ENCODE data around the gene MTMR2.

The MTMR2 gene

DNA sequence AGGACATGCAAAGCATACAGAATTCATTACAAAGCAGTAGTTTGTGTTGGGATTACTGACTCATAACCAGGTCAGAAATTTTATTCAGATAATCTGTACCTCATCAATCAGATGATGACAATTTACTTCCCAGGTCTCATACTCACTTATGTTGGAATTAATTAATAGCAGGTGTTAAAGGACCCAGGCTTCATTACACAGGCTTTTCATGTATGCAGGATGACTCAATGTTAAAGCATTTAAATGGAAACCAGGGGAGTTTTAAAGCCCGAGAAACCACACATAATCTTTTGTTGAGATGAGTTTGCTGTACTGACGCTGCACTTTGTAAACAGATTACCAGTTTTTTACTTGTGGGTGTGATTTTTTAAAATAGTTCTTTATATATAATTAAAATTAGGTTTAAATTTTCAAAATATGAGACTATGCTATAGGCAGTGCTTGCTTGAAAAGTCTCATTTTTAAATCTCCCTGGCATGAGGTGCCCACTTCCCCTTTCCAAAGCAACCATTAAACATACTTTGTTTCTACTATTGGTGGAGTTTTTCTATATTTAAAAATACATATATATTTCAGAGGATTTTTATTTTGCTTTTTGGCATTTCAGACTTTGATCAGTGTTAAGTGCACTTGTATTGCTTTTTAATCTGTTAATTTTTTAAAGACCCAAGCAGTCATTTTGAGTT, 92.6 kb downstream of the MTMR2 start:
- no peak for TF ChIP-seq GATA3 (IDR thresholded peaks at IDR 0.05; ENCODE audit: low read depth, low read length)
- TF ChIP-seq GATA2 (IDR thresholded peaks at IDR 0.05; ENCODE audit: low read depth, low read length), result no peak

DNA sequence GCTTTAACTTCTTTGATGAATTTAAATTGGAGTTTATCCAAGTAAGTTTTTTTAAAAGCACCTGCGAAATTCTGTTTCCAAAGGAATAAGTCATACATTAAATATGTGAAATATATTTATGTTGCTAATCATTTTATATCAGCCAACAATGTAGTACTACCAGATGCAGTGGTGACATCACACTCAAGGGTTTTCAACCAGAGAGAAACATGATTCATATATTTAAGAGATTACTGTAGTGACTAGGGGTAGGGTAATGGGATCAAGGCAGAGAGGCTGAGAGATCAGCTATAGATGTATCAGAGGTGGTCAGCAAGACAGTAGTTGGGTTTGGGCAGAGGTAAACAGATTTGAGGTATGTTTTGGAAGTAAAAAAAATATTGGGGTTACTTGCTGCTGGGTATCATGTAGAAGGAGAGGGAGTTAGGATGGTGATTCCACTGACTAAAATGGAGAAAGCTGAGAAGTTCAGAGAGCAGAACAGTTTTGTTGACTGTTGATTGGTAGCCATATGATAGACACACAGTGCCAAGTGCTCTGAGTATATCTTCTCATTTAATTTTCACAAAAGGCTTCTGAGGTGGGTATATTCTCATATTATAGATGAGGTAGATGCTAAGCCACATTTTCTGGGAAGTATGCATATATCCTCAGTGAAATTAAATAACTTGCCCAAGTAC, 94.2 kb downstream of the MTMR2 start:
- TF ChIP-seq GATA2 (IDR thresholded peaks at IDR 0.05; ENCODE audit: low read depth, low read length), result no peak
- no peak for TF ChIP-seq GATA3 (IDR thresholded peaks at IDR 0.05; ENCODE audit: low read depth, low read length)

DNA sequence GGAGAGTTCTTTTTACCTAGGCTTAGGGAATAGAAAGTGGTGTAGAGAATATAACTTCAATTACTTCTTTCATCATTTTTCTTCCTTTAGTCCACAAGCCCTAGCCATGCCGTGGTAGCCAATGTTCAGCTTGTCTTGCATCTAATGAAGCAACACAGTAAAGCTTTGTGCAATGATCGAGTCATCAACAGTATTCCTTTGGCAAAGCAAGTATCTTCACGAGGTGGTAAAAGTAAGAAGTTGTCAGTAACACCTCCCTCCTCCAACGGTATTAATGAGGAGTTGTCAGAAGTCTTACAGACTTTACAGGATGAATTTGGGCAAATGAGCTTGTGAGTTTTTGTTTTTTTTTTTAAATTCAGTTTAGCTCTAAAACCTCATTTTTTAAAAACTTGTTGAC, 96.2 kb downstream of the MTMR2 start:
- TF ChIP-seq GATA3 (IDR thresholded peaks at IDR 0.05; ENCODE audit: low read depth, low read length) (no peak), GATA2 (IDR thresholded peaks at IDR 0.05; ENCODE audit: low read depth, low read length) (no peak)

DNA sequence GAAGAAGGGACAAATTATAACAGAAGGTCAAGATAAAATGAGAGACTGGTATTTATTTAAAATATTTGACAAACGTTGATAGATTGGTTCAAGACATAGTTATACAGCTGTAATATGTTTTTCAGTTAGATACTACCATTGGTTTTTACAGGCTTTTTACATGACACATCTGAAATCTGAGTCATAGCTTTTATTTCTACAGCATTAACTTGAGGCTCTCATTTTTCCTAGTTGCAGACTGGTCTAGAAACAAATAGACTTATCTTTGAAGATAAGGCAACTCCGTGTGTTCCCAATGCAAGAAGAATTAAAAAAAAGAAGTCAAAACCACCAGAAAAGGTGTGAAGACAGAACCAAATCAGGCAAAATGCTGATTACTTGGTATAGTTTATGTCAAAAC, 102.3 kb downstream of the MTMR2 start:
- TF ChIP-seq GATA2 (IDR thresholded peaks at IDR 0.05; ENCODE audit: low read depth, low read length), result no peak
- no peak for TF ChIP-seq GATA3 (IDR thresholded peaks at IDR 0.05; ENCODE audit: low read depth, low read length)

DNA sequence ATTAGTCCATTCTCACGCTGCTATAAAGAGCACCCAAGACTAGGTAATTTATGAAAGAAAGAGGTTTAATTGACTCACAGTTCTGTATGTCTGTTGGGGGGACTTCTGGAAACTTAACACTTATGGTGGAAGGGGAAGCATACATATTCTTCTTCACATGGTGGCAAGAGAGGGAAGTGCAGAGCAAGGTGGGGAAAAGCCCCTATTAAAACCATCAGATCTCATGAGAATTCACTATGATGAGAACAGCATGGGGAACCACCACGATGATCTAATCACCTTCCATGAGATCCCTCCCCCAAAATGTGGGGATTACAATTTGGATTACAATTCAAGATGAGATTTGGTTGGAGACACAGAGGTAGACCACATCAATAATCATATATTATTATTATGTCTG, 107.9 kb downstream of the MTMR2 start:
- no peak for TF ChIP-seq GATA2 (IDR thresholded peaks at IDR 0.05; ENCODE audit: low read depth, low read length)
- TF ChIP-seq GATA3 (IDR thresholded peaks at IDR 0.05; ENCODE audit: low read depth, low read length), result no peak

DNA sequence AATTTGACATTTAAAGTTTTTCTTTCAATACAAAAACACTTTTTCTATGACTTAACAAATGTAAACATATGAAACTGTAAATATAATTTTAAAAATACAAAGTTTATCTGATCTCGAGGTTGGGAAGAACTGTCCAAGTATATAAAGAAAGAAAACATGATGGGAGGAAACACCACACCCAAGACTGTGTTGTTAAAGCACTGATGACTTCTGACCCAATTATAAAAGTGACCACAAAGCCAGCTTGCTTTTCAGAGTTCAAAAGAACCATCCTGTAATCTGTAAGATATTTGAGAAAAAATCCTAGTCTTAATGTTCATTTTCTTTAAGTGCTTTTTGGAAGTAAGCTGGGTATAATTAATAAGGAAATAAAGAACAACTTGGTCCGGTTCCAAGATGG, 118.0 kb downstream of the MTMR2 start:
- TF ChIP-seq GATA2 (IDR thresholded peaks at IDR 0.05; ENCODE audit: low read depth, low read length), result no peak

DNA sequence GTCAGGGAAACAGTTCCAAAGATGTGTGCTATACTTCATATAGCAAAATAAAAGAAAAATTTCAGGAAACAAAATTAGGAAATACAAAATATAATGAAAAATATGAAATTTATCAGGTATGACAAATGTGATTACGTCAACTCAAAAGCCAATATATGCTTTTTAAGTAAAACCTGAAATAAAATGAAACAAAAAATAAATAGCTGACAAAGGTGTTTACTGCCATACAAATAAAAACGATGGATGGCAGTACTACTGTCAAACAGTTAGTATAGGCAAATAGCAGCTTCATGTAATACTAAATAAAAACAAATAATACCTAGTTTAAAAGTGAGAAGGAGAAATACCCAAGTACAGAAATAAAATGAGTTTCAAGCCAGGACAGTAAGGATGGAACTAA, 119.9 kb downstream of the MTMR2 start:
- no peak for TF ChIP-seq GATA3 (IDR thresholded peaks at IDR 0.05; ENCODE audit: low read depth, low read length)
- no peak for TF ChIP-seq GATA2 (IDR thresholded peaks at IDR 0.05; ENCODE audit: low read depth, low read length)

DNA sequence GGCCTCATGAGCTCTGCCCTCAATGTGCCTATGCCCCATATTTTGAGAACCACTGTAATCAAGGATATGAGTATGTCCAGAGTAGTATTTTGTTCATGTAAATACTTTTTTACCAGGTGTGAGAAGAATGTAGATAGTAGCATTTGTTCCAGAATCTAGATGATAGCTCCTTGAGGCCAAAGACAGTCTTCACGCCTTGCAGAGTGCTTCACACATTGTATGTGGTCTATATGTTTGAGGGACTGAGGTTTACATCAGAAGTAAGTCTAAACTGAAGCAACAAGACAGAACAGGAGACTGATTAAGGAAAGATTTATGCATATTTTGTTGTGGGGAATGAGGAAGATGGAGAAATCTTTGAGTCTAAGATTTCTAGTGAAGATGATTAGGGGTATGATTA, 121.1 kb downstream of the MTMR2 start:
- TF ChIP-seq GATA2 (IDR thresholded peaks at IDR 0.05; ENCODE audit: low read depth, low read length) (no peak), GATA3 (IDR thresholded peaks at IDR 0.05; ENCODE audit: low read depth, low read length) (no peak)

DNA sequence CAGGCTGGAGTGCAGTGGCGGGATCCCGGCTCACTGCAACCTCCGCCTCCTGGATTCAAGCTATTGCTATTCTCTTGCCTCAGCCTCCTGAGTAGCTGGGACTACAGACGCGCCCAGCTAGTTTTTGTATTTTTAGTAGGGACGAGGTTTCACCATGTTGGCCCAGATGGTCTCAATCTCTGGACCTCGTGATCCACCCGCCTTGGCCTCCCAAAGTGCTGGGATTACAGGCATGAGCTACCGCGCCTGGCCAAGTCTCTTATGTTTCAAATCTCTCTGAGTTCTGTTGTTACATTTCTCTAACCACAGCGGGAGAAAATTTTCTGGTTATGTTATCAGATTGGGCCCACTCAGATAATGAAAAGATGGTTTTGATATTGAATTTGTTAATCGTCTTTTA, 123.5 kb downstream of the MTMR2 start:
- TF ChIP-seq GATA2 (IDR thresholded peaks at IDR 0.05; ENCODE audit: low read depth, low read length) (no peak), GATA3 (IDR thresholded peaks at IDR 0.05; ENCODE audit: low read depth, low read length) (no peak)

DNA sequence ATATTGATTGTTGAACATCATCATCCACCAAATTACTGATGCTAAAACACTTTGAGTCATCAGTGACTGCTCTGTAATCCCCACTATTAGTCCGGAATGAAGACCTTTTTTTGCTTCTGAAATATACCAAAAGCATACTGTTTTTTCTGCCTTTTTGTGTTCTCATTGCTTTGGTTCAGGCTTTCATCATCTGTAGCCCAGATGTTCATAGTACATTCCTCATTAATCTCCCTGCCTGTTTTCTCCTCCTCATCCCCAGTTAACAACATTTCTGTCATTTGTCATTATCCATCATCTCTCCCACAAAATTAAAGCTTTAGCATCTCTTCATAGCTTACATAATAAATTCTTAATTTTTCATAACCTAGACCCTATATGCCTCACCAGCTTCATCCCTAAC, 124.4 kb downstream of the MTMR2 start:
- TF ChIP-seq GATA3 (IDR thresholded peaks at IDR 0.05; ENCODE audit: low read depth, low read length) (no peak), GATA2 (IDR thresholded peaks at IDR 0.05; ENCODE audit: low read depth, low read length) (no peak)

DNA sequence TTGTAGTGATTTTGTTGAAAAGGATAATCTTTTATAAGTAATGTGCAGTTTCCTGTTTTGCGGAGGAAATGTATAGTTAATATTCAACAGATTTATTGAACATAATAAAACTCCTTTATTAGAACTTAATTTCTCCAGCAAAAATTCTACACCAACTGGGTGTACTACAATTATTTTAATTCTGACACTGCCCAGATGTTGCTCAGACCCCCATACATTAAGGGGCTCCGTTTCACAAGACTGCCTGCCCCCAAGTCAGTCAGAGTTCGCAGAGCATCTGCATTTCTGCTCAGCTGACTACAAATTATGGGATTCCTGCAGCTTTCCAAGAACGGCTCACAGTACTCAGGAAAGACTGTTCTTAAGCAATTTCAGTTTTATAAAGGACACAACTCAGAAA, 127.4 kb downstream of the MTMR2 start:
- TF ChIP-seq GATA3 (IDR thresholded peaks at IDR 0.05; ENCODE audit: low read depth, low read length) (no peak), GATA2 (IDR thresholded peaks at IDR 0.05; ENCODE audit: low read depth, low read length) (no peak)

DNA sequence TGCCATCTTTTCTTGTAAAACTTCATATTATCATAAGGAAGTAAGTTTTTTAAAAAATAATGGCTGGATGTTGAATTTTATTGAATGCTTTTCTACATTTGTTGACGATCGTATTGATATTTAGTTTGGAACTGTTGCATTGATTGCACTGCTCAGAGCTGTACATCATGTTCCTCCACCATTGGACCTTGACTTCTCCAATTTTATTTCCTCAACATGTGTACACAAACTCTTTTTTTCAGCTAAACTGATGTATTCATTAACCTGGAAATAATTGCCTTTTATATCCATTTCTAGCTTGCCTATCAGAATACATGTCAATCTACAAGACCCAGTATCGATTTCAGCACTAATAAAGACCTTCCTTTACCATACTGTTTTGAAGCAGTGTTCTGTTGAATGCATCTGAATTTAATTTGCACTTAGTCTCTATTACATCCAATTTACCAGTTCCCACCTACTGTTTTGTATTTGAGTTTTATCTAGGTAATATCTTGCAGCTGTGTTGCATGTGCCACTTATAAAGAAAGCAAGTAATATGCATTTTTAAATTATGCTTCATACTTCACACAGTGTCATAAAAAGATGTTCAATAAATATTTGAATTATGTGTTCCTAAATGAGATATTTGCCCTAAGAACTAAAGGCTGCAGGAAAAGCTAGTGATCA, 128.1 kb downstream of the MTMR2 start:
- no peak for TF ChIP-seq GATA2 (IDR thresholded peaks at IDR 0.05; ENCODE audit: low read depth, low read length)
- TF ChIP-seq GATA3 (IDR thresholded peaks at IDR 0.05; ENCODE audit: low read depth, low read length), result 0 out of 2 replicates have a peak, but pooled peaks have one; percentile 29

DNA sequence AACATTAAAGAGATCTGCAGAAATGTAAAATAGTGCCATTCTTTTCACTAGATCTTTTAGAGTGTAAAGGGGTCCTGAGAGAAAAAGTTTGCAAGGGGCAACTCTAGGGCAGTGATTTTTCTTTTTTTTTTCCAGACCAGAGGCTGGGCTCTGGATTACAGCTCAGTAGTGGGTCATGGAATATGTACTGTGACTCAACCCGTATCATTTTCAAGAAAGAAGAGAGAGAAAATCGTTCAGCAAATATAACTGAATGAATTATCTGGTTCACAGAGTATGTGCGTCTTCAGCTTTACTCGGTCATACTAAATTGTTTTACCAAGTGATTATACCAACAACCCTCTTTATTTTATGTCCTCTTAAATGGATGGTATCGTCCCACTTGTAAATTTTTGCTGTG, 129.8 kb downstream of the MTMR2 start:
- TF ChIP-seq GATA3 (IDR thresholded peaks at IDR 0.05; ENCODE audit: low read depth, low read length) (no peak), GATA2 (IDR thresholded peaks at IDR 0.05; ENCODE audit: low read depth, low read length) (no peak)

DNA sequence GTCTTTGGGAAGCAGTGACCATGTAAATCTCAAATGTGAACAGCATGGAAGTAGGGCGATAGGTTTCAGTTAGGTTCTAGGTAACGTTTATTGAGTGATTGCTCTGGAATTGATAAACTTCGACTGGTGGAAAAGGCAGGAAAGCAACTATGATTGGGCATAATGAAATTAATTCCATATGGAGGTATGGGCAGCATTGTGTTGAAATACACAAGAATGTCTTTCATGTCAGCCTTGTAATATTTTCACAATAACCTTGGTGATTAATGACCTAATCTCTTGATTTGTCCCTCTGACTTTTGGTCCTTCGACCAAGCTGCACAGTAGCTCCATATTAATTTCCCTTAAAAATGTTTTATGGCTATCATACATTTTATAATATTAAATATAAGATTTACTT, 130.8 kb downstream of the MTMR2 start:
- TF ChIP-seq GATA3 (IDR thresholded peaks at IDR 0.05; ENCODE audit: low read depth, low read length) (no peak), GATA2 (IDR thresholded peaks at IDR 0.05; ENCODE audit: low read depth, low read length) (no peak)

DNA sequence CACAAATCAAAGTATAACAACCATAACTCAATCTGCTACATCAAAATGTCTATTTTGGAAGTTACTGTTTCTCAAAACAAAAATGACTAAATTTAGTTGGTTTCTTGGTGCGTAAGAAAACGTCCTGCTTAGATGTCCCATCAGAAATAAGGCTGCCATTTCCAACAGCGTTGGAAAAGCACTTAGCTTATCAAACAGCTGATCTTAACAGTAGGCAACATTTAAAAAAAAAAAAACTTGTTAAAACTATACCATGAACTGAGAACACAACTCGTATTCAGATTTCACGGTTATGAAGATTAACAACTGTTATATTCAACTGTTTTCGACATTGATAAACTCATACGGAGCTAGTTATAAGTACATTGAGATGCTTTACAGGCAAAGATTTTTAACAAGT, 131.2 kb downstream of the MTMR2 start:
- TF ChIP-seq GATA3 (IDR thresholded peaks at IDR 0.05; ENCODE audit: low read depth, low read length) (no peak), GATA2 (IDR thresholded peaks at IDR 0.05; ENCODE audit: low read depth, low read length) (no peak)
